Left renal pelvis (tissue), 4 donors: ENCODE results near the gene IGF2R. TPM values are rescaled to one million over a fixed set of nuclear protein-coding genes. Genes with fewer than 3 reads are reported as not detected.
"Not testable (repeated sequence)": the region's sequence is repeated elsewhere in the genome, so short reads cannot be mapped to it uniquely, and the experiment has no call there.

Source experiments
- DNase-seq, 4 donors: peaks; one replicate each; pipeline ENCODE4 v3.0.0-alpha.2; 2013; ENCODE audit warnings: low read depth in 4 of 4, low spot score in 3 of 4
- polyA plus RNA-seq, 4 donors: library from polyadenylated mRNA; unstranded; fragments of 120-200 nt; gene quantifications; one replicate each; pipeline ENCODE4 v1.2.1, GENCODE V29; 2013; ENCODE audit not compliant: insufficient read length in 4 of 4

IGF2R gene
- polyA plus RNA-seq, 4 donors: 44.9 to 61.0 (median 57.2) TPM

GRCh38 chr6:160088784-160089533 is 120.1 kb downstream of the IGF2R start:
- DNase-seq: no peak

DNA sequence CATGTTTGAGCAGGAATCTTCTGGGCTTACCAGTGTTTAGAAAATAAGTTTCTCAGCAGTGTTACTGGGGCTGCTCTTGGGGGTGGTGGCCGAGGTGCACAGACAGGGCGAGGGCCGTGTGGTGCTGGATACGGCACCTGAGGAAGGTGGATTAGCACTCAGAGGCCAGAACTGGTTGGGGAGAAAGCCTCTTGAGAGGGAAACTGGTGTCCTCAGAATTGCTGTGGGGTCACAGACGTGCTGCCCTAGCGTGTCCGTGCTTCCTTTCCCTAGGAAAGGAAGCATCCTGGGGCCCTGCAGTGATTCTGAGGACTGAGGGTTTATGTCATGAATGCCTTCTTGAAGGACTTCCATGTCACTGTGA is 120.6 kb downstream of the IGF2R start:
- DNase-seq: no peak

GRCh38 chr6:160090442-160091239 is 121.8 kb downstream of the IGF2R start:
- not testable (repeated sequence) for DNase-seq

- DNase-seq: not testable (repeated sequence)
Measured at GRCh38 chr6:160092176-160092575, 123.3 kb downstream of the IGF2R start.

- DNase-seq: no peak
Measured at GRCh38 chr6:160092602-160093001, 123.7 kb downstream of the IGF2R start.

- no peak for DNase-seq
Measured at GRCh38 chr6:160093061-160093460, 124.2 kb downstream of the IGF2R start.

- DNase-seq: no peak
Measured at GRCh38 chr6:160093946-160094345, 125.1 kb downstream of the IGF2R start.

- no peak for DNase-seq
Measured at GRCh38 chr6:160095146-160095845, 126.4 kb downstream of the IGF2R start.

DNA sequence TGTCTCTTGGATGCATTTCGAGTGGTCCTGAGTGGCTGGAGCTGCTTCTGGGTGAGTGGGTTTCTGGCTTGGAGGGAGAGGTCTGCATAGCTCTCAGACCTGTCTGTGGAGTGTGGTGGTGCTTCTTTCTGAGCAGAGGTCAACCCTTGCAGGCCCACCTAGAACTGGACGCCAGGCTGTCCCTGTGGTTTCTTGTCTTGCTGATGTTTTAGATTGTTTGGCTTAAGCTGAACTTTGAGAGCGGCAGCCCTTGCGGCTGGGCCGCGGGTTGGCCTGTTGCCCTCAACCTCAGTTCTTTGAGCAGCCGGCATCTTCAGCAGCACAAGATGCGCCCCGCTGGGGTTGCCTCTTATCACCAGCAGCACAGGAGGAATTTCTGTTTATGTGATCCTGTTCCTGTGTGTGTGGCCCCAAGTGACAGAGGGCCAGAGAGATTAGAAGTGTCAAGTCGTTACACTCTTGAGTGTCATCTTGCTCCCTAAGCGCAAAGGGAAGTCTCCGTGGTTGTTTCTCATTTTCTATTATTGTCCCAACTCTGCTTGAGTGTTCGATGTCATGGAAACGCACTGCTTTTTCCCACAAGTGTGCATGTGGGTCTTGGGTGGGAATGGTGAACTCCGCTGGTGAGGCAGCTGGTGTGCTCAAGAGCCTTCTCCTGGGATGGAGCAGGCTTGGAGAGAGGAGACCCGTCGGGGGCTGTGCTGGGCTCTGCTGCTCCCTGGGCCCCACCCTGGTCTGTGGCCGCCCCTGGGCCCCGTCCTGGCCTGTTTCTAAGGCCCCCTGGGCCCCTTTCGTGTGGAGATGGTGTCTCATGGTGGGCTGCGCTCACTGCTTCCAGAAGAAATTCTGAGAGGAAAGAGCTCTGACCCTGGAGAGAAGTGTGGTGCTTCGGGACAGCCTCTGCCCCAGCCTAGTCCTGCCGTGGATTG is 132.7 kb downstream of the IGF2R start:
- no peak for DNase-seq

DNA sequence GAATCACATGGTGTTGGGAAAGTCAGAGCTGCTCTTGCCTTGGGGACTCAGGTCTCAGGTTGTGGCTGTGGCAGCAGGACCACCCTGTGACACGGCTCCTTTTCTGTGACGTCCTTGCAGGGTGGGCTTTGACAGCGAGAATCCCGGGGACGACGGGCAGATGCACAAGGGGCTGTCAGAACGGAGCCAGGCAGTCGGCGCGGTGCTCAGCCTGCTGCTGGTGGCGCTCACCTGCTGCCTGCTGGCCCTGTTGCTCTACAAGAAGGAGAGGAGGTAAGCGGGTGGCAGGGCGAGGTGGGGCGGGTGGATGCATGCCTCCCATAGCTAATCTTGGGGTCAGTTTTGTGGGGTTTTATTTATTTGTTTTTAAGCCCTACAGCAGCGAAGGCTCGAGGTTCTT is 133.5 kb downstream of the IGF2R start:
- DNase-seq: no peak

GRCh38 chr6:160102956-160103824 is 134.3 kb downstream of the IGF2R start:
- no peak for DNase-seq

- no peak for DNase-seq
Measured at GRCh38 chr6:160103825-160104100, 134.9 kb downstream of the IGF2R start.

- no peak for DNase-seq
Measured at GRCh38 chr6:160104821-160105517, 136.1 kb downstream of the IGF2R start.

DNA sequence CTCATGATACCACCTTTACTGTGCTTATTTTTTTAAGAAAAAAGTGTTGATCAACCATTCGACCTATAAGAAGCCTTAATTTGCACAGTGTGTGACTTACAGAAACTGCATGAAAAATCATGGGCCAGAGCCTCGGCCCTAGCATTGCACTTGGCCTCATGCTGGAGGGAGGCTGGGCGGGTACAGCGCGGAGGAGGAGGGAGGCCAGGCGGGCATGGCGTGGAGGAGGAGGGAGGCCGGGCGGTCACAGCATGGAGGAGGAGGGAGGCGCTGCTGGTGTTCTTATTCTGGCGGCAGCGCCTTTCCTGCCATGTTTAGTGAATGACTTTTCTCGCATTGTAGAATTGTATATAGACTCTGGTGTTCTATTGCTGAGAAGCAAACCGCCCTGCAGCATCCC is 137.1 kb downstream of the IGF2R start:
- DNase-seq: no peak

DNA sequence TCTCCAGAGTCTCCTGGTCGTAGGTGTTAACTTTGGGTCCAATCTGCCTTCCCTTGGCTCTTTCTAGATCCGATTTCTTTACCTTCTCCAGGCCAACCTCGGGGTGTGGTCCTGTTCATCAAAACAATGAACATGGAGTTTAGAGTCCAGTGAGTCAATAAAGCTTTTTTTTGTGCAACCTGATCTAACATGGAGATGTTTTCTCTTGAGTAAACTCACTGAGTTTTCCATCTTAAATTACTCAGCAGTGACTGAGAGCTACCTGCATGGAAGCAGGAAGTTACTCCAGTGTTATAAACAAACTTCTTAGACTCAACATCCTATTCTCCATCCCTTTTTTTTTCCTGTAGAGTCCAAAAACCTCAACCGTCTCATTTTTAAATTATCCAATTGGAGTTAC is 137.8 kb downstream of the IGF2R start:
- DNase-seq: no peak

DNA sequence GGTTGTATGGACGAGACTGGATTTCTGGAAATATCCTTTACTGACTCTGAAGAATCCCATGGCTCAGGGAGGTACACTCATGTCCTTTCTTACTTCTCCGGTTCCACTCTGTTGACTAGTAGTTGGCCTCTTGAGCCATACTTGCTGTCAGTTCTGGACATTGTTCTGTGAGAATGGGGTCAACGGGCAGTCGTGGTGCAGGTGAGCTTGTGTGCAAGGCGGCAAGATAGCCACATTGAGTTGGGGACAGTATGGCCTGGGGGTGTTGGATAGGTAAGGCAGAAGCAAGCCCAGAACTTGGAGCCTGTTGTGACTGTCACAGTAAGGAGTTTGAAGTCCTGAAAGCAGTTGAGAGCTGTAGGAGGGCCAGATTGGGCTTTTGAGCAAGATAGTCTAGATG is 139.2 kb downstream of the IGF2R start:
- no peak for DNase-seq

DNA sequence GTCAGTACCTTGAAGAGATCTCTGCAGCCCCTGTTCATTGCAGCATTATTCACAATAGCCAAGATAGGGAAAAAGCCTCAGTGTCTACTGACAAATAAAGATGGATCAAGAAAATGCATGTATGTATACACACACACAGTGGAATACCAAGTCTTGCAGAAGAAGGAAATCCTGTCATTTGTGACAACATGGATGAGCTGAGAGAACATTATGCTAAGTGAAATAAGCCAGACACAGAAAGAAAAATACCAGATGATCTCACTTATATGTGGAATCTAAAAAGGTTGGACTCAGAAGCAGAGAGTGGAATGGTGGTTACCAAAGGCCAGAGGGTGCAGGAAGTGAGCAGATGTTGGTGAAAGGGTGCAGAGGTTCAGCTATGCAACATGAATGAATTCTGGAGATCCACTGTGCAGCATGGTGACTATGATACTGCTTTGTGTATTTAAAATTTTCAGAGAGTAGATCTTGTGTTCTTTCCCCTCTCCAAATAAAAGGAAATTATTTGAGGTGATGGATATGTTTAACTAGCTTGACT is 141.8 kb downstream of the IGF2R start:
- DNase-seq: no peak

- no peak for DNase-seq
Measured at GRCh38 chr6:160111806-160112205, 142.9 kb downstream of the IGF2R start.
